GM12801 (cell line): ENCODE results near the gene OR5B12.

Experiments
- CTCF ChIP-seq: IDR thresholded peaks from one replicate; pipeline ENCODE4 v1.5.1; 2011; ENCODE audit warnings: control low read depth; ENCODE audit not compliant: insufficient read length; ENCODE audit errors: extremely low read depth

OR5B12 gene

GRCh38 chr11:58442136-58442535, at the start of gene OR5B12:
Gene OR5B12, minus strand, starts transcription at chr11:58442236. Its CDS starts 2,085 bp downstream, at chr11:58440151.
- TF ChIP-seq CTCF = no peak

- TF ChIP-seq CTCF = no peak
Observed at GRCh38 chr11:58490827-58491226, 48.8 kb upstream of the OR5B12 start.

GRCh38 chr11:58487170-58487569, 45.1 kb upstream of the OR5B12 start:
- no peak for TF ChIP-seq CTCF

GRCh38 chr11:58485961-58486360, 43.9 kb upstream of the OR5B12 start:
- TF ChIP-seq CTCF = no peak

- TF ChIP-seq CTCF = no peak
Observed at GRCh38 chr11:58471892-58472291, 29.9 kb upstream of the OR5B12 start.

GRCh38 chr11:58466293-58466692, 24.3 kb upstream of the OR5B12 start:
- no peak for TF ChIP-seq CTCF

- no peak for TF ChIP-seq CTCF
Observed at GRCh38 chr11:58465690-58466089, 23.7 kb upstream of the OR5B12 start.

- no peak for TF ChIP-seq CTCF
Observed at GRCh38 chr11:58451585-58451984, 9.5 kb upstream of the OR5B12 start.
